IMR-90 (cell line): Measurements from ENCODE around the gene COPS9. TPM values are rescaled to one million over a fixed set of nuclear protein-coding genes. Genes with fewer than 3 reads are reported as not detected.

Experiments used
- ATAC-seq: fragments of 200-7000 bp; cut with Tn5 transposase; 2 replicates; pipeline ENCODE4 v1.9.1; 2020; ENCODE audit warnings: low read depth, mild to moderate bottlenecking, moderate library complexity
- BruUV-seq: library from RNA; stranded (reverse); fragments of 400-500 nt; replicated peaks from 2 replicates; lab custom pipeline; 2021; lab: Mats Ljungman, UMichigan
- CTCF ChIA-PET: fragments of 300-600 bp; formaldehyde crosslinking; extraction: SDS; loops from one replicate; lab custom pipeline; 2021; ENCODE audit warnings: antibody characterized with exemption; lab: Yijun Ruan, JAX
- POLR2A ChIA-PET: fragments of 300-600 bp; sonication (Branson Sonifier 250); formaldehyde crosslinking; loops from one replicate; lab custom pipeline; 2022; ENCODE audit warnings: antibody characterized with exemption; ENCODE audit not compliant: unreplicated experiment; lab: Charles Lee
- DNase-seq: peaks from one replicate; pipeline ENCODE4 v3.0.0; 2013
- H2AFZ ChIP-seq: replicated peaks from 2 replicates; pipeline ENCODE3; 2013; ENCODE audit warnings: low read length, mild to moderate bottlenecking; ENCODE audit not compliant: poor library complexity
- H2AK5ac ChIP-seq: 2 replicates; pipeline ENCODE4 v1.6.1; 2013; ENCODE audit warnings: low read depth, low read length, inconsistent platforms
- H2AK9ac ChIP-seq: replicated peaks from 2 replicates; pipeline ENCODE3; 2013; ENCODE audit warnings: mild to moderate bottlenecking, low read depth, low read length, moderate library complexity; ENCODE audit not compliant: poor library complexity
- H2BK120ac ChIP-seq: 2 replicates; pipeline ENCODE4 v1.6.1; 2013; ENCODE audit warnings: low read depth, low read length, inconsistent platforms
- H2BK15ac ChIP-seq: 3 replicates; pipeline ENCODE4 v1.6.1; 2013; ENCODE audit warnings: low read depth, low read length, inconsistent platforms
- H2BK20ac ChIP-seq: 2 replicates; pipeline ENCODE4 v1.6.1; 2013; ENCODE audit warnings: low read depth, mild to moderate bottlenecking, inconsistent platforms, low read length, moderate library complexity
- H2BK5ac ChIP-seq: 2 replicates; pipeline ENCODE4 v1.6.1; 2013; ENCODE audit warnings: mild to moderate bottlenecking, low read depth, low read length, inconsistent platforms; ENCODE audit not compliant: poor library complexity, severe bottlenecking
- H3K14ac ChIP-seq: replicated peaks from 2 replicates; pipeline ENCODE4 v1.6.1; 2013; ENCODE audit warnings: low read depth, low read length, inconsistent platforms
- H3K18ac ChIP-seq: 2 replicates; pipeline ENCODE4 v1.6.1; 2013; ENCODE audit warnings: low read depth, low read length, control low read depth
- H3K23ac ChIP-seq: 2 replicates; pipeline ENCODE4 v1.6.1; 2013; ENCODE audit warnings: low read depth, low read length, inconsistent platforms
- H3K27ac ChIP-seq: 2 replicates; pipeline ENCODE4 v1.5.1; 2013; ENCODE audit warnings: mild to moderate bottlenecking, control low read depth, low read length; ENCODE audit not compliant: insufficient read depth
- H3K27me3 ChIP-seq: 2 replicates; pipeline ENCODE4 v1.6.1; 2013; ENCODE audit warnings: low read length; ENCODE audit not compliant: control insufficient read depth, insufficient read depth
- H3K36me3 ChIP-seq: 2 replicates; pipeline ENCODE4 v1.6.1; 2013; ENCODE audit warnings: low read length, mixed read lengths; ENCODE audit not compliant: control insufficient read depth, insufficient read depth
- H3K4ac ChIP-seq: 2 replicates; pipeline ENCODE4 v1.6.1; 2013; ENCODE audit warnings: low read depth, low read length, inconsistent platforms
- H3K4me1 ChIP-seq: 2 replicates; pipeline ENCODE4 v1.6.1; 2013; ENCODE audit warnings: low read length, mixed read lengths; ENCODE audit not compliant: control insufficient read depth, insufficient read depth
- H3K4me2 ChIP-seq: 2 replicates; pipeline ENCODE4 v1.6.1; 2013; ENCODE audit warnings: low read depth, mild to moderate bottlenecking, control low read depth, low read length, moderate library complexity
- H3K4me3 ChIP-seq: 2 replicates; pipeline ENCODE4 v1.5.1; 2013; ENCODE audit warnings: low read depth, mild to moderate bottlenecking, control low read depth, low read length, moderate library complexity; ENCODE audit not compliant: insufficient read depth
- H3K56ac ChIP-seq: 2 replicates; pipeline ENCODE4 v1.6.1; 2013; ENCODE audit warnings: low read length, inconsistent platforms; ENCODE audit not compliant: insufficient read depth; ENCODE audit errors: extremely low read depth
- H3K79me1 ChIP-seq, 2 experiments: 2 replicates each; pipeline ENCODE4 v1.6.1; 2013; ENCODE audit warnings: low read length in 2 of 2, inconsistent platforms in 1 of 2, low read depth in 1 of 2
- H3K9ac ChIP-seq: 2 replicates; pipeline ENCODE4 v1.6.1; 2013; ENCODE audit warnings: low read depth, low read length, control low read depth
- H3K9me1 ChIP-seq: 2 replicates; pipeline ENCODE4 v1.6.1; 2013; ENCODE audit warnings: low read length, inconsistent platforms; ENCODE audit not compliant: insufficient read depth
- H3K9me3 ChIP-seq: 2 replicates; pipeline ENCODE4 v1.6.1; 2013; ENCODE audit warnings: low read length; ENCODE audit not compliant: control insufficient read depth, insufficient read depth
- H4K20me1 ChIP-seq: 2 replicates; pipeline ENCODE4 v1.6.1; 2013; ENCODE audit warnings: low read length, inconsistent platforms; ENCODE audit not compliant: insufficient read depth
- H4K5ac ChIP-seq: 2 replicates; pipeline ENCODE4 v1.6.1; 2013; ENCODE audit warnings: mild to moderate bottlenecking, low read depth, low read length, control low read depth
- H4K8ac ChIP-seq, 2 experiments: 2 replicates each; pipeline ENCODE4 v1.6.1; 2013; ENCODE audit warnings: low read depth in 2 of 2, low read length in 2 of 2, control low read depth in 1 of 2, inconsistent platforms in 1 of 2
- H4K91ac ChIP-seq: 2 replicates; pipeline ENCODE4 v1.6.1; 2013; ENCODE audit warnings: low read depth, low read length, inconsistent platforms; ENCODE audit not compliant: insufficient read depth
- CHD1 ChIP-seq: IDR thresholded peaks from 2 replicates; pipeline ENCODE4 v1.6.1; 2012; ENCODE audit warnings: low read depth, low read length, improper control_type of control experiment
- MAZ ChIP-seq: IDR thresholded peaks from 2 replicates; pipeline ENCODE4 v1.6.1; 2012; ENCODE audit warnings: low read depth, mild to moderate bottlenecking, low read length, improper control_type of control experiment, moderate library complexity, borderline replicate concordance
- MXI1 ChIP-seq: IDR thresholded peaks from 2 replicates; pipeline ENCODE4 v1.6.1; 2012; ENCODE audit warnings: low read depth, mild to moderate bottlenecking, low read length, moderate library complexity, borderline replicate concordance
- NFE2L2 ChIP-seq: fragments of 150-350 bp; IDR thresholded peaks from 2 replicates; pipeline ENCODE4 v1.6.1; 2016; ENCODE audit warnings: low read depth, mild to moderate bottlenecking, low read length
- WGBS, 2 experiments: methylation state at CpG; one replicate each; pipeline versions ENCODE4 v1.1.5 to v1.1.7; 2013; ENCODE audit warnings: missing lambda C conversion rate in 2 of 2; ENCODE audit not compliant: insufficient read length in 1 of 2; ENCODE audit errors: extremely low coverage in 2 of 2; 5-methylcytosine and 5-hydroxymethylcytosine counted together
- dilution Hi-C: fragments of 300-500 bp; cut with HindIII; formaldehyde crosslinking; loops from one replicate; pipeline ENCODE4 v1.14.3; 2018; ENCODE audit warnings: low sequenced_read_pairs; ENCODE audit not compliant: unreplicated experiment
- in situ Hi-C: fragments of 300-500 bp; cut with MboI; formaldehyde crosslinking; loops from 3 replicates; pipeline ENCODE4 v1.14.3; 2019; ENCODE audit warnings: low sequenced_read_pairs, inconsistent platforms, mixed read lengths
- intact Hi-C: fragments of 100-400 bp; cut with micrococcal nuclease; formaldehyde crosslinking; loops from 2 replicates; pipeline ENCODE4 v1.10.0; 2022
- polyA plus RNA-seq, 3 experiments: library from polyadenylated mRNA; depleted of rRNA; stranded (reverse); fragments of >200 nt; gene quantifications; 2 replicates each; pipeline ENCODE4 v1.2.3, GENCODE V29; 2012; ENCODE audit warnings: low replicate concordance in 1 of 3
- total RNA-seq: library from RNA; depleted of rRNA; stranded (reverse); fragments of >200 nt; gene quantifications from 2 replicates; pipeline ENCODE4 v1.2.3, GENCODE V29; 2012

The COPS9 gene
- total and polyA plus RNA-seq, 2 of the 4 experiments (the other 2 are of a cell fraction), result 85.9 to 309 TPM

GRCh38 chr2:240146627-240147278, 10.6 kb upstream of the COPS9 start:
- CTCF ChIA-PET, result no interaction called here
- H3K56ac ChIP-seq, result no peak overlapping the region
- no TSS peak for BruUV-seq
- no peak overlapping the region for H2BK20ac ChIP-seq
- dilution Hi-C loops (no loop called here), in situ Hi-C loops (loop anchor here (25.0 kb wide), 1 partner anchor 1109 kb away; no protein-coding TSS in a partner anchor), intact Hi-C loops (no loop called here)
- H2AK9ac ChIP-seq, result no peak overlapping the region
- no peak for DNase-seq
- peaks cover 6% of the 10 kb centered on the region; the same call in 1 of the 2 replicates for H3K9me1 ChIP-seq
- ATAC-seq, result no peak
- no peak overlapping the region for H2BK15ac ChIP-seq
- H3K18ac ChIP-seq, result no peak overlapping the region
- no peak overlapping the region for H2AFZ ChIP-seq
- no peaks in the 10 kb centered on the region for H3K79me1 ChIP-seq
- POLR2A ChIA-PET, result no interaction called here
- no peak overlapping the region for H4K8ac ChIP-seq
- no peaks in the 10 kb centered on the region for H3K4me1 ChIP-seq
- H2AK5ac ChIP-seq, result no peak overlapping the region
- peak overlapping the region; percentile 63 for H2BK5ac ChIP-seq
- no peak overlapping the region for H3K4me3 ChIP-seq
- no peak overlapping the region for H3K27ac ChIP-seq
- TF ChIP-seq NFE2L2, result no peak
- TF ChIP-seq CHD1, result no peak
- no peak for TF ChIP-seq MAZ
- TF ChIP-seq MXI1, result no peak
- 78% methylated on average over 4 of the region's 12 CpGs; no CpG with 5 or more reads in 1 of the 2 experiments for WGBS, 2 experiments
- H3K9me3 ChIP-seq, result no peaks in the 10 kb centered on the region
- H3K23ac ChIP-seq, result no peak overlapping the region
- no peak overlapping the region for H3K4me2 ChIP-seq
- H3K9ac ChIP-seq, result no peak overlapping the region
- no peak overlapping the region for H3K14ac ChIP-seq
- H4K5ac ChIP-seq, result no peak overlapping the region
- no peak overlapping the region for H4K91ac ChIP-seq
- no peaks in the 10 kb centered on the region for H3K36me3 ChIP-seq
- no peak overlapping the region for H2BK120ac ChIP-seq
- peaks cover 4% of the 10 kb centered on the region; the same call in 1 of the 2 replicates for H4K20me1 ChIP-seq
- H3K4ac ChIP-seq, result no peak overlapping the region
- peaks cover 23% of the 10 kb centered on the region for H3K27me3 ChIP-seq
